K562 (cell line): ENCODE measurements around the gene USHBP1. TPM values are rescaled to one million over a fixed set of nuclear protein-coding genes. Genes with fewer than 3 reads are reported as not detected.
A peak's percentile ranks its signal among the peaks of the same experiment; 100 is the strongest.

Experiments used
- BCOR ChIP-seq: fragments of 450-650 bp; IDR thresholded peaks from 2 replicates; pipeline ENCODE4 v1.6.1; 2016
- CCNT2 ChIP-seq: IDR thresholded peaks from 2 replicates; pipeline ENCODE4 v1.6.1; 2011; ENCODE audit warnings: borderline replicate concordance, low read depth, mild to moderate bottlenecking, moderate library complexity, mixed read lengths, low read length; ENCODE audit not compliant: insufficient read length; ENCODE audit errors: extremely low read depth
- CHD1 ChIP-seq: fragments of 200-600 bp; sonication (generic); IDR thresholded peaks from one replicate; pipeline ENCODE4 v1.6.1; 2012; ENCODE audit warnings: mild to moderate bottlenecking, moderate library complexity, low read length, inconsistent platforms
- HDAC6 ChIP-seq: IDR thresholded peaks from 2 replicates; pipeline ENCODE4 v1.6.1; 2012; ENCODE audit warnings: low read depth, mild to moderate bottlenecking, control low read depth, inconsistent platforms, low read length, moderate library complexity
- HNRNPL ChIP-seq: fragments of 200-400 bp; formaldehyde crosslinking; IDR thresholded peaks from 2 replicates; pipeline ENCODE4 v1.6.1; 2017; ENCODE audit warnings: low read depth, mild to moderate bottlenecking, low read length
- IFI16 ChIP-seq: fragments of 250-450 bp; sonication (Bioruptor Pico); IDR thresholded peaks from 2 replicates; pipeline ENCODE4 v2.1.2; 2022; ENCODE audit warnings: mild to moderate bottlenecking, inconsistent platforms
- KLF13 ChIP-seq: fragments of 450-650 bp; IDR thresholded peaks from 2 replicates; pipeline ENCODE4 v1.6.1; 2016; ENCODE audit warnings: missing genetic modification characterization, low read depth, mild to moderate bottlenecking, missing compliant biosample characterization, moderate library complexity, borderline replicate concordance
- MAZ ChIP-seq, 2 experiments: fragments of 450-650 bp in 1 of 2; sonication (generic) in 1 of 2; formaldehyde crosslinking; IDR thresholded peaks in 1 of 2; conservative IDR thresholded peaks in 1 of 2; 2 replicates each; pipeline versions ENCODE4 v1.4.0 to v1.5.0; 2020; ENCODE audit warnings: mild to moderate bottlenecking in 1 of 2, missing genetic modification reagents in 1 of 2
- POLR2G ChIP-seq: fragments of 200-400 bp; formaldehyde crosslinking; IDR thresholded peaks from 2 replicates; pipeline ENCODE4 v1.6.1; 2017; ENCODE audit warnings: low read depth, mild to moderate bottlenecking, antibody characterized with exemption, low read length, moderate library complexity
- RBBP5 ChIP-seq: fragments of 200-600 bp; sonication (generic); IDR thresholded peaks from 2 replicates; pipeline ENCODE4 v1.6.1; 2012; ENCODE audit warnings: borderline replicate concordance, mild to moderate bottlenecking, low read length, control low read depth, inconsistent platforms; ENCODE audit not compliant: insufficient read depth, poor library complexity, severe bottlenecking
- REST ChIP-seq, 2 experiments: fragments of 450-650 bp; formaldehyde crosslinking in 1 of 2; IDR thresholded peaks; 2 replicates each; pipeline versions ENCODE4 v1.4.0 to v1.6.1; 2014 to 2020; ENCODE audit warnings: mild to moderate bottlenecking in 2 of 2, borderline replicate concordance in 1 of 2, low read depth in 1 of 2
- SAFB ChIP-seq: fragments of 200-400 bp; formaldehyde crosslinking; IDR thresholded peaks from 2 replicates; pipeline ENCODE4 v1.6.1; 2017; ENCODE audit warnings: low read depth, low read length, borderline replicate concordance
- TAF1 ChIP-seq: IDR thresholded peaks from 2 replicates; pipeline ENCODE4 v1.6.1; 2011; ENCODE audit warnings: mild to moderate bottlenecking, low read length, moderate library complexity; ENCODE audit not compliant: insufficient read depth, control insufficient read depth, severe bottlenecking; ENCODE audit errors: extremely low read depth
- YY1 ChIP-seq, 3 experiments: IDR thresholded peaks; 2 replicates each; pipeline ENCODE4 v1.6.1; 2011; ENCODE audit warnings: low read length in 2 of 3, mild to moderate bottlenecking in 2 of 3, moderate library complexity in 2 of 3, borderline replicate concordance in 1 of 3, control low read depth in 1 of 3, low read depth in 1 of 3; ENCODE audit not compliant: insufficient read depth in 3 of 3, insufficient replicate concordance in 2 of 3, control insufficient read depth in 1 of 3, insufficient read length in 1 of 3; ENCODE audit errors: extremely low read depth in 1 of 3
- ZBTB7A ChIP-seq: IDR thresholded peaks from 2 replicates; pipeline ENCODE4 v1.6.1; 2011; ENCODE audit warnings: low read depth, mild to moderate bottlenecking, low read length, moderate library complexity, borderline replicate concordance; ENCODE audit not compliant: control insufficient read depth
- ZFX ChIP-seq: sonication (generic); formaldehyde crosslinking; IDR thresholded peaks from 2 replicates; pipeline ENCODE4 v1.8.0; 2022; ENCODE audit warnings: mild to moderate bottlenecking, missing genetic modification reagents, moderate library complexity
- polyA plus RNA-seq, 8 experiments: library from polyadenylated mRNA; depleted of rRNA in 4 of 8; stranded (reverse) in 5 of 8; unstranded in 3 of 8; fragments of >200 nt; fragmentation: Nextera tagmentation in 2 of 8; fragmentation: Illumina TruSeq in 1 of 8; extraction: Ambion mirVana in 2 of 8; extraction: Trizol in 1 of 8; gene quantifications; 2 replicates each; pipeline versions ENCODE4 v1.2.1 to v1.2.3, GENCODE V29; 2011 to 2014; ENCODE audit warnings: inconsistent platforms in 1 of 8, missing spikeins in 1 of 8
- total RNA-seq, 7 experiments: library from RNA; depleted of rRNA in 6 of 7; stranded (reverse); fragments of >200 nt in 6 of 7; fragmentation: Illumina TruSeq in 2 of 7; extraction: Trizol in 2 of 7; gene quantifications; 2 replicates each; pipeline versions ENCODE4 v1.2.1 to v1.2.3, GENCODE V29; 2011 to 2021; ENCODE audit warnings: low replicate concordance in 1 of 7

USHBP1 gene
- total and polyA plus RNA-seq, 9 of the 15 experiments (the other 6 are each of a cell fraction or from before 2014, with no cell fraction given), result 0.03 to 0.10 (median 0.05) TPM; not detected in 5

GRCh38 chr19:17244618-17245534, 19.7 kb downstream of the USHBP1 start (continued):
- TF ChIP-seq REST (IDR thresholded peaks at IDR 0.05; ENCODE audit: borderline replicate concordance), result 0 out of 2 replicates have a peak, but pooled peaks have one; percentile 17
- TF ChIP-seq REST (CRISPR knock-in tag; IDR thresholded peaks at IDR 0.05; ENCODE audit: low read depth), result no peak
- TF ChIP-seq POLR2G, result peak; percentile 51
- peak; percentile 94 for TF ChIP-seq CHD1
- peak; percentile 10 for TF ChIP-seq TAF1
- TF ChIP-seq IFI16 (CRISPR knock-in tag), result no peak
- TF ChIP-seq HDAC6, result no peak
- TF ChIP-seq ZBTB7A, result 0 out of 2 replicates have a peak, but pooled peaks have one; percentile 1
- TF ChIP-seq RBBP5, result peak; percentile 29
- 0 out of 4 replicates have a peak, but pooled peaks of 1 of the 2 experiments have one; percentile 4 for TF ChIP-seq MAZ (CRISPR knock-in tag; conservative IDR thresholded peaks at IDR 0.05 in 1 of 2, IDR thresholded peaks at IDR 0.05 in 1 of 2)
- no peak for TF ChIP-seq HNRNPL
- TF ChIP-seq CCNT2, result peak; percentile 17
- TF ChIP-seq YY1 (IDR thresholded peaks at IDR 0.05; ENCODE audit: borderline replicate concordance in 1 of 3, control insufficient read depth in 1 of 3, extremely low read depth in 1 of 3, insufficient read depth in 3 of 3, insufficient read length in 1 of 3, insufficient replicate concordance in 2 of 3, low read depth in 1 of 3, low read length in 2 of 3), result peak in 1 of 3 experiments; percentile 9
- peak; percentile 73 for TF ChIP-seq ZFX (CRISPR knock-in tag)
- peak; percentile 69; the same call in 1 of the 2 replicates for TF ChIP-seq BCOR
- no peak for TF ChIP-seq KLF13
- TF ChIP-seq SAFB, result peak; percentile 56
